ENCODE results near the gene CFAP92.
"Not testable (repeated sequence)": the region's sequence is repeated elsewhere in the genome, so short reads cannot be mapped to it uniquely, and the experiment has no call there.

The CFAP92 gene

DNA sequence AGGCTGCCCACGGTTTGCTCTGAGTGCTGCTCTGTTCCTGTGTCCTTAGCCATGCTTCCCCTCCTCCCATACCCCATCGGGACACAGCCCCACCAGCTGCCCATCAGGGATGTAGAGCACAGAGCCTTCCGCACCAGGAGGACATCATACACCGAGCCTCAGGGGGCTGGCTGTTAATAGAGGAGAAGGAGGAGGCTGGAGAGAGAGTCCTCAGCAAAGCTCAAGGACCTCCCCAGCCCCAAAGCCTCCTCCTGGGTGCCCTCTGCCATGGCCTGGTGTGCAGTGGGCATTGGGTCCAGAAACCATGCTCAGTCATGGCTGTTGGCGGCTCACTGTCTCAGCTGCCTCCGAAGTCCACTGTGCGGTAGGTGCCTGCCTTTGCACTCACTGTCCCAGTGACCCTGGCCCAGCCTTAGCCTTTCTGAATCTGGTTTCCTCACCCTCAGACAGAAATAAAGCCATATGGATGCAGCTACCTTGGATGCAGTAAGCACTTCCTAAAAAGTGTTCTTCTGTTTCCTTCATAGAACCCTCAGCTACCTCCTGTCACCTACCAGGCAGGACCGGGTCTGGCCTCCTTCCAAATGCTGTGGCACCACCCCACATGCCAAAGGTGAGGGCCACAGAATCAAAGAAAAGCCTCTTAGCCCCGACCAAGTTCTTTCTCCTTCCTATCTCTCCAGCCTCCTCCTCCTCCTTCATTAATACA is 60.5 kb downstream of the CFAP92 start:
- DNase-seq: no peak

DNA sequence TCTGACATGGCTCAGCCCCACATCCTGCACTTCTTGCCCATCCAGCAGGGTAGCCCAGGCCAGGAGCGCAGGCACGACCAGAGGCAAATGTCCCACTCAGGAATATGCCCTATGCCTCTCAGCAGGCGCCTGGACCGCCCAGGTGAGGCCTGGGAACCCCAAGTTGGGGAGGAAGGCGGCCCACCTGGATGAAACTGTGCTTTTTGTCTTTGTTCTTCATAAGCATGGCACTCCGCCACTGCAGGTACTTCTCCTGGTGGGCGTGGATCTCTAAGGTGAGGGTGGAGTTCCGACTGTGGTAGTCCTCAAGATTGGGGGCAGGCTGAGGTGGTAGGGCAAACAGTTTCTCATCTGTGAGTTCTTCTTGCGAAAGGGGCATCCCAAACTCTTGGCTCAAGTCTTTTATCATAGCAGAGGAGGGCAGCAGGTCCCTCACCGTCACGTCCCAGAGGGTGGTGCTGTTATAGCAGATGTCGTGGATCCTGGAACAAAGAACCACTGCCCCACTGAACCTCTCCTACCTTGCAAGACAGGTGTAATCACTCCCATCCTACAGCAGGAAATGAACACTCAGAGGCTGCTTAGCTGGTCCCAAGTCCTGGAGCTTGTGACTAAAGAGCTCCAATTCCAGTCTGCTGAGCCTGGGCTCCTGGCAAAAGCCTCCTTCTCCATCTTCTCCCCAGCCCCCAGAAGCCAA is 61.2 kb downstream of the CFAP92 start:
- DNase-seq: no peak

DNA sequence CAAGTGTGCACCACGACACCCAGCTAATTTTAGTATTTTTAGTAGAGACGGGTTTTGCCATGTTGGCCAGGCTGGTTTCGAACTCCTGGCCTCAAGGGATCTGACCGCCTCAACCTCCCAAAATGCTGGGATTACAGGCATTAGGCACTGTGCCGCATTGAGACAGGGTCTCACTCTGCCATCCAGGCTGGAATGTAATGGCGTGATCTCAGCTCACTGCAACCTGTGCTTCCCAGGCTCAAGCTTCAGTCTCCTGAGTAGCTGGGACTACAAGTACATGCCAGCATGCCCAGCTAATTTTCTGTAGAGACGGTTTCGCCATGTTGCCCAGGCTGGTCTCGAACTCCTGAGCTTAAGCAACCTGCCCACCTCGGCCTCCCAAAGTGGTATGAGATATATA is 62.8 kb downstream of the CFAP92 start:
- DNase-seq: no peak

DNA sequence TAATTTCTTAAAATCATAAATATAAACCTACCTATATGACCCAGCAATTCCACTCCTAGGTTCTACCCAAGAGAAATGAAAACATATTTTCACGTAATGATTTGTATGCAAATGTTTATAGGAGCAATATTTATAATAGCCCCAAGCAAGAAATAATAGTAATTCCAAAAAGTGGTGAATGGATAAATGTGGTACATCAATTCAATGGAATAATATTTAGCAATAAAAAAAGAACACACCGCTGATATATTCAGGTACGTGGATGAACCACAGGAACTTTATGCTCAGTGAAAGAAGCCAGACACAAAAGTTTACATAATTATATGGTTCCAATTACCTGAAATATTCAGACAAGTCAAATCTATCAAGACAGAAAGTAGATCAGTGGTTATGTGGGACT is 64.5 kb downstream of the CFAP92 start:
- no peak for DNase-seq

DNA sequence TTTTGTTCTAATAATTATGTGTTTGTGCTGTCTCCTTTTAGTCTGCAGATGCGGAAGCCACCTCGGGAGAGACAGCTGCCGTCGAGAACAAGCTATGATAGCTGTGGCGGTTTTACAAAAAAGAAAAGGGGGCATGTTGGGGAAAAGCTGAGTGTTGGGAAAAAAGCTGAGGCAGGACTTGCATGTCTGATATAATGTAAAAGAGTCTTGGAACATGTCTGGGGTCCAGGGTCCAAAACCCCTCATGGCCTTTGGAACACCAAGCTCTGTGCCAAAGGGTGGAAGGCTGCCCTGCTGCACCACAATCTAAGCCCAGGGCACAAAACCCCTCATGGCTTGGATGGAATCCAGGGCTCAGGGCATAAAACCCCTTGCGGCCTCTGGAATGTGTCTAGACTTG is 69.9 kb downstream of the CFAP92 start:
- DNase-seq: not testable (repeated sequence)

DNA sequence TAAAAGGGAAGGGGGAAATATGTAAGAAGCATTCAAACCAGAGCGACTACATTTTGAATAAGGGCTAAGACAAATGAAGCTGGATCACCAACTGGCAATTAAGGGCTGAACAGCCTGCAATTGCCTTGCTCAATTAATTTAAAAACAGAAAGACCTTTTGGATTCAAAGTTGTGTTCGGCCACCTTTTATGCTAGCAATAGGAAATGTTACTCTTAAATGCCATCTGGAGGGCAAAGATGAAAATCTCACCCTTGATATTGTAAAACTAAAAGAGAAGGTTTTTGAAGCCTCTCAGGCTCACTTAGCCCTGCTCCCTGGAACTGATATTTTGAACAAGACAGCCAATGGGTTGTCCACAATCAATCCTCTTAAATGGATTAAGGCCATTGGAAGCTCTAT is 70.3 kb downstream of the CFAP92 start:
- no peak for DNase-seq

DNA sequence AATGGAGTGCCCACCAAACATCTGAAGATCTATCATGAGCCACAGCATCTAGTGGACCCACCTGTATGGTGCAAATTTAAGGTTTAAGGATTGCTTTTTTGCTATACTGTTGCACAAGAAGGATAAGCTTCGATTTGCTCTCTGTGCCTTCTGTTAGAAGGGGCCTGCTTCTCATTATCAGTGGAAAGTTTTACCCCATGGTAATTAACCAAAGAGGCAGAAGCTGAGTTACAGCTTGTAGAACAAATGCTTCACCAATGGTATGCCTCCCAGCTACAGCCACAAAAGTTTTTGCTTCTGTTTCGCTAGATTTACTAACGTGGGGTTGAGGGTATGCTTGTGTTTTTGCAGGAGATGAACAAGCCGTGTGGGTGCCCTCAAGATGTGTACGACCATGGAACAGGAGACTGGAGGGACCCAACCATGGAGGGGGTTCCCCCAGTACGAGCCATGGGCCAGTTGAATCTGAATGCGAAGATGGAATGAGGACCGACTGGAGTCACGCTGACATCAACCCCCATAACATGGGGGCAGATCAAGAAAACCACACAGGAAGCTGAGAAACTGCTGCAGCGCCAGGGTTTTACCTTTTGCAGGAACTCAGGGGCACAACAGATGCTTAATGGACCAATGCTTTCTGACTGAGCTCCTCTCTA is 70.9 kb downstream of the CFAP92 start:
- no peak for DNase-seq

DNA sequence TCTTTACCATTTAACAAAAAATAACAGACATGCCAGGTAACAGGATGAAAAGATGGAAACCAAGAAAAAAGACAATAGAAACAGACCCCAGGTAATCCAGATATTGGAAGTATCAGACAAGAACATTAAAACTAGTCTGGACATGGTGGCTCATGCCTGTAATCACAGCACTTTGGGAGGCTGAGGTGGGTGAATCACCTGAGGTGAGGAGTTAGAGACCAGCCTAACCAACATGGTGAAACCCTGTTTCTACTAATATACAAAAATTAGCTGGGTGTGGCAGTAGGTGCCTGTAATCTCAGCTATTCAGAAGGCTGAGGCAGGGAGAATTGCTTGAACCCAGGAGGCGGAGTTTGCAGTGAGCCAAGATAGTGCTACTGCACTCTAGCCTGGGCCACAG is 73.9 kb downstream of the CFAP92 start:
- no peak for DNase-seq

DNA sequence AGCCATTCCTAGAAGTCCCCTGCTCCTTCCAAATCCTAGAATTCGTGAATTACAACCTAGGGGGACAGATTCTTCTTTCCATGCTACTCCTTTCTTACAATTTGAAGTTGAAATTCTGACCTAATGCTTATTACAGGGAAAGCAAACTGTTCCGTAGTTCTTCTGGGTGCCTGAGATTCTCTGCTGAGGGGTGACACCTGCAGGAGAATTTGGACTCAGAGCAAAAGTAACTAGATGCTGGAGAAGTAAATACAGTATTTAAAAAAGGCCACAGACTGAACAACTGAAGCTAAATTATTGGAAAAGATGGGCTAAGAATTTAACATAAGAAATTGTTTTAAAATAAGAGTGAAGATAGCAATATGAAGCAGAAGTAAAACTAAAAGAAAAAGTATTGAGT is 76.6 kb downstream of the CFAP92 start:
- DNase-seq: no peak

DNA sequence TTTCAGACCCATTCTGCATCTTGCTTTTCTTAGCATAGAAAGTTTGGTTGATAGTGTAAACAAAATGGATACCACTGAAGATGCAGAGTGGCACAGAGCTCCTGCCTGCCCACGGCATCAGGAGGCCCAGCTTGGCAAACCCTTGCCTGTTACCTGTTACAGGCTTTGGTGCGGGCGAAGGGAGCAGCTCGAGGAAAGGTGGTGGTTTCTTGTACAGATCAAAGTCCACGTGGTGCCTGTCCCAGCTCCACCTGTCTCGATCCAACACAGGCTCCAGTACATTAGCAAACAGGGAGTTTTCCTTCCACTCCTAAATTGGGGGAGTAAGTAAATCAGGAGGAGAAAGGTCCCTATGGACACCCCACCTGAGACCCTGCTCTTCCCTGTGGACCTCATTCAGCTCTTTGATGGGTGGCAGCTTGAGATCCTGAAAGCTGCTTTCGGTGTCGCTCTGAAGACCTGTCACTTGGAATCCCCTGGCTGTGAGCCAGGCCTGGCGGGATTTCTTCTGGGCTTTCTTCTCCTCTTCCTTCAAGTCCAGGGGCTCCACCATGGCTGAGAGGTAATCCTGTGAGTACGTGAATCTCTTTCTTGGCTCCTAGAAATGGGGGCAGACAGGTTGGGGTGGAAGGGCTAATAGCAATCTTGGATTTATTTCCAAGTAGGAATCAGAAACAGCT is 78.8 kb downstream of the CFAP92 start:
- DNase-seq: no peak

DNA sequence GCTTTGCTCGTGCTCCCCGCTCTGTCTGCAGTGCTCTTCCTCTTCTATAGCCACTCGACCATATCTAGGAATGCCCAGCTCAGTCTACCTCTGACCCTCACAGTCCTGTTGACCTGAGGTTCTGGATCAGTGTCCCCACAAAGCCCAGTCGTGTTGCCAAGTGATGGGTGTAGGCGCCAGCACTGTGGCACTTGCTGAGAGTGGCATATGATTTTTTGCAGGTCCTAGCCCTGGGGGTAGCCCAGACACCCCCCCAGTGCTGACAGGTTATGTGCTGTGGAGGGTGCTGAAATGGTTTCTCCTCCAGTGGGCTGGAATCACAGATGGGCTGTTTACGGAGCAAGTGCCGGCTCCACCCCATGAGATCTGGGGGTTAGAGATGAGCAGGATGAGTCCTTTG is 82.0 kb downstream of the CFAP92 start:
- DNase-seq: no peak

DNA sequence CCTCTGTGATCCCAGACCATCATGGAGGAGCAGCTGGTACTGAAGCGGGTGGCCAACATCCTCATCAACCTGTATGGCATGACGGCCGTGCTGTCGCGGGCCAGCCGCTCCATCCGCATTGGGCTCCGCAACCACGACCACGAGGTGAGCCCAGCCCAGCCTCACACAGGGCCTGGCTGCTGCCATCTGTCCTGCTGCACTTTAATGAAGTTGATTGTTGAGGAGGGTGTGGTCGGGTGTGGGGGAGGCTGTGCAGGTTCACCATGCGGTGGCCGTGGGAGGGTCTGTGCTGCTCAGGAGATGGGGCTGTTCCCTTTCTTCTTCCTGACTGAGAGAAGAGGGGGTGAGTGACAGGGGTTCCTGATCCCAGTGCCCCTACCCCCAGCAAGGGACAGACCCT is 83.9 kb downstream of the CFAP92 start:
- DNase-seq: no peak

DNA sequence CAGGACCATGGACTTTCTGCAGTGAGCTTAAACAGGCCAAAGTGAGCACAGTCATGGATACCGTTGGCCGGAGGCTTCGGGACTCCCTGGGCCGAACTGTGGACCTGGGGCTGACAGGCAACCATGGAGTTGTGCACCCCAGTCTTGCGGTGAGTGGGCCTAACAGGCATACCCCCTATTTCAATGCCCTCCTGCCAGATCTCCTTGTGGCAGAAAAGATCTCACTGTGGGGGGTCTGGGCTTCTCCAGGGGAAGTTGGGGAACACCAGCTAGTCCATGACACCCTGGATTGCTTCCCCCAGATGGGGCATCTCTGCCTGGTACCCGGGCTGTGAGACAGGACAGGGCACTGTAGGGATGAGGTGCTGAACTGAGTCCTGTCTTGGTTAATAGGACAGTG is 84.9 kb downstream of the CFAP92 start:
- no peak for DNase-seq

DNA sequence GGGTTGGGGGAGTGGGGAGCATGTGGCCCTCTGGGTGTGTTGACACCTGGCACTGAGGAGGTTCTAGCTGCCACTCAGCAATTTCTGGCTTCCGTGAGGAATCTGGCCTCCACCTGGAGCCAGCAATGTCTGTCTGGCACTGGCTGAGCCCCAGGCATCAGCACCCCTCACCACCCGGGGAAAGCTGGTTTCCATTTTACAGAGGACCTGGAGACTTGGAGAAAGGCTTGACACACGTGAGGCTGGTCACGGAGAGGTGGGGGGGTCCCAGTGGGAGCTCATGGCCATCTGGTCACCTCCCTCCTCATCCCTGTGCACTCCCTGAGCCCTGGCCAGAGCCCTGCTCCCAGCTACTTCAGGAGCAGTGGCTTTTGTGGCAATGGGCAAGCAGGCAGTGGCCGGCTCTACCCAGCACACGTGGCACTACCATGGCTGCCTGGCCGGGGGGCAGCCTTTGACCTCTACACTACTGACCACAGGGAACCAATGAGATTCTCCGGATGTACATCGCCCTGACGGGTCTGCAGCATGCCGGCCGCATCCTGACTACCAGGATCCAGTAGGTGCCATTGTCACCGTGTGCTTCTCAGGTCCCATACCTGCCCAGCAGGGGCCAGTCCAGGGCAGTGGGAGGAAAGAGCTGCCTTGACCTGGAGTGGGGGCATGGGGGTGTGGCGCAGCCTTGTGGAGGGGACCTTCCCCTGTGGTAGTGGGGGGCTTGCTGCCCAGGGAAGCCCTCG is 86.0 kb downstream of the CFAP92 start:
- no peak for DNase-seq

DNA sequence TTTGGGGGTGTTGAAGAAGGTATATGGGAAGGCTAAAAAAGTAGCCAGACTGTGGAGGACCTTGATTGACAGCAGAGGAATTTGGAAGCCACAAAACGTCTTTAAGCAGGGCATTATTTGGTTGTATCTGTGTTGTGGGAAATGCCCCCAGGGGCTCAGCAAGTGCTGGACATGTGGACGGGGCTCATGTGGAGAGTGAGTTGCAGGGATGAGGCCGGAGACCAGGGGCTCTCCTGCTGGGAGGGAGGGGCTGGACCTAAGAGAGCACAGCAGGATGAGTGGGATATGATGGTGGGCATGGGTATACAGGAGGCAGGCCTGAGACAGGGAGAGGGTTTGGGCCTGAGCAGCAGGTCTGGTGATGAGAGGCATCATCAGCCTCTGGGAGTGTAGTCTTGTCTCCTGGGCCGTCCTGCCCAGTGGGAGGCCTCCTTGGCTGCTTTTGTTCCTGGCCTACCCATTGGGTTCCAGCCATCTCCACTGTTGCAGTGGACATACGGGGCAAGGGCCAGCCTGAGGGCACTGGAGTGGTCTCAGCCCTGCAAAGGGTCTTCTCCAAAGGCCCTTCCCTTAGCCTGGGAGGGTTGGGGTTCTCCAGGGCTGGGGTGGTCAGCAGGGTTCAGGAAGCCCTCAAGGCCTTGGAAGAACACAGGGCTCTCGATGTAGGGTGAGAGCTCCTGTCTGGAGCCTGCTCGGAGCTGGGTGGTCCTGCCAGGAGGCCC is 86.9 kb downstream of the CFAP92 start:
- DNase-seq: no peak

DNA sequence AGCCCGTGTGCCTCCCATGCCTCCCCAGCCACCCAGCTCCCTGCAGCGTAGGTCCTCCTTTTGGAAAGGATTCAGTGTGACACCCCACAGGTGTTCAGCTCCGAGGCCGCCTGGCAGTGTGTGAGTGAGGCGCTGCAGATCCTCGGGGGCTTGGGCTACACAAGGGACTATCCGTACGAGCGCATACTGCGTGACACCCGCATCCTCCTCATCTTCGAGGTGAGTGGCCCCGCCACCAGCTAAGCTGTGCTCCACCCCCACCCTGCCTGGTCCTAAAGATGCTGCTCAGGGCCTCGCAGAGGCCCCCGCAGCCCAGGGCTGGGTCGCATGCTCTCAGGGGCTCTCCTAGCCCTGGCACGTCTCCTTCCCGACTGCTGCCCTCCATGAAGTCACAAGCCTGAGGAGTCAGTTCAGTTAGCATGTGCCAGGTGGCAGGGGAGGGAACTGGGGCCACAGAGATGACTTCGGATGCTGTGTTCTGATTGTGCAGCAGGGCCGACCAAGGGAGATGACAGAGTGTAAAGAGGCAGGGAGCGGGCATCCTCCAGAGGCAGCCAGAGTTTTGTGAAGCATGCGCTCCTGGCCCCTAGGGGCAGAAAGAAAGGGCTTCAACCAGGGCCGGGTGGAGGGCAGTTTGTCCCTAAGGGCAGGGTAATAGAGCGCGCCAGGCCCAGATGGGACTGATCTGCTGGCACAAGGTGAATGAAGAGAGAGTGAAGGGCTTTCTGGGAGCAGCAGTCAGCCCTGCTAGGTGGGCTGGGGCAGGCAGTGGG is 87.7 kb downstream of the CFAP92 start:
- DNase-seq: no peak

DNA sequence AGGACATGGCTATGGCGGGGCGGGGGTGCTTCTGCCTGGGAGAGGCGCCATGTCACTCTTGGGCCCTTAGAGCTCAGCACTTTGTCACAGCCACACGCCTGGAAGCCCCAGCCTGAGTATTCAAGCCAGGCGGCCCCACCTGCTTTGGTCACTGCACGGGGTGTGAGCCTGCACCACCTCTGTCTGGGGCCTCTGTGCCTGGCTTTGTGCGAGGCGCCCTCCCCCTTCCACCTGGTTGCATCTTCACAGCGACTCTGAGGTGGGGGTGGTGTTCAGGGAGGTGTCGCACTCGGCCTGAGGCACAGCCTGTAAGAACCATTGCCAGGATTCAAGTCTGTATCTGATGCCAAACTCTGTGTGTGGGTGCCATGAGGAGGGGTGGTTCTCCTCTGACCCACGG is 90.4 kb downstream of the CFAP92 start:
- DNase-seq: no peak

DNA sequence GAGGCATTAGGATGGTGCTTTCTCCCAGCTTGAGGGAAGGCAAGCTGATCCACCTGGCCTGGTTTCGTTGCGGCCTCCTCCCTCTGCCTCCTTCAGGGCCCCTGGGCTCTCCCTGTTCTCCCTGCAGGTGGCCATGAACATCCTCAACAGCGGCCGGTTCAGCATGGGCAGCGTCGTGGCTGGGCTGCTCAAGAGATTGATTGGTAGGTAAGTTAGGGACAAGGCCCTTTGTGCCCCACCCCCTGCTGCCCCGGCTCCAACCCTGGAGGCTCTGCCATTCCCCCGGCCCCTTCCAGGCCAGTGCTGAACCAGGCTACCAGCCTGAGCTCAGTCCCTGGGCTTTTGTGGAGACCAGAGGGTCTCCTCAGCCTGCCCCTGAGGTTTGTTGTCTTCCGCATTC is 91.5 kb downstream of the CFAP92 start:
- no peak for DNase-seq

DNA sequence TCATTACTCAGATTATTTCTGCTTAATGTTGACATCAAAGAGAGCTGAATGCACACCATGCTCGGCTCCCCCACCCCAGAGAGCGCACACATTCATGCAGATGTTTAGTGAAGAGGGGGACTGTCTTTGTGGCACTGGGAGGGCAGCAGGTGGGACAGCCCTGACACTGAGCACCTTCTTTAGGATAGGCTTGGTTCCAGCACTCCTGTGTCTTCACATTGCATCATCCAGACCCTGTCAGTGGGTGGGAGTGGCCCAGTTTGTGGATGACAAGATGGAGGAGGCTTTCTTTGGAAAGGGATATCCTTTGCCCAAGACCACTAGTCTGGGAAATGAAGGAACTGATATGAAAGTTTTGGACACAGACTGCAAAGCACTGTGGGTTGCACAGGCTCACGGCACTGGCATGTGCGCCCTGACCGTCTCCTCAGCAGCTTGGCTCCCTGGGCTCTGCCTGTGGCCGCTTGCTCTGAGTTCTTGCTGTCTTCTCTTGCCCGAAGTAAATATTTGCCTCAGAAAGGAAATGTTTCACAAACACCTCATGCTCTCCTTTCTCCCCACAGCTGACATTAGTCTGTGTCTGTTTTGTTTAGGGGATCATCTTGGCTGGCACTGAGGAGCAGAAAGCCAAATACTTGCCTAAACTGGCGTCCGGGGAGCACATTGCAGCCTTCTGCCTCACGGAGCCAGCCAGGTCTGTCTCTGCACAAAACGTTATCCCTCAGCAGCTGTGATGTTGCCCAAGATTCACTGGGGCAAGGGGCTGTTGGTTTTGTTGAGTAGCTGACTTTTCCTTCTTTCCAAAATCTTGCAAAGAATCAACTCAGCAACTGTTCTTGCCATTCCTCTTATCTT is 97.8 kb downstream of the CFAP92 start:
- no peak for DNase-seq

DNA sequence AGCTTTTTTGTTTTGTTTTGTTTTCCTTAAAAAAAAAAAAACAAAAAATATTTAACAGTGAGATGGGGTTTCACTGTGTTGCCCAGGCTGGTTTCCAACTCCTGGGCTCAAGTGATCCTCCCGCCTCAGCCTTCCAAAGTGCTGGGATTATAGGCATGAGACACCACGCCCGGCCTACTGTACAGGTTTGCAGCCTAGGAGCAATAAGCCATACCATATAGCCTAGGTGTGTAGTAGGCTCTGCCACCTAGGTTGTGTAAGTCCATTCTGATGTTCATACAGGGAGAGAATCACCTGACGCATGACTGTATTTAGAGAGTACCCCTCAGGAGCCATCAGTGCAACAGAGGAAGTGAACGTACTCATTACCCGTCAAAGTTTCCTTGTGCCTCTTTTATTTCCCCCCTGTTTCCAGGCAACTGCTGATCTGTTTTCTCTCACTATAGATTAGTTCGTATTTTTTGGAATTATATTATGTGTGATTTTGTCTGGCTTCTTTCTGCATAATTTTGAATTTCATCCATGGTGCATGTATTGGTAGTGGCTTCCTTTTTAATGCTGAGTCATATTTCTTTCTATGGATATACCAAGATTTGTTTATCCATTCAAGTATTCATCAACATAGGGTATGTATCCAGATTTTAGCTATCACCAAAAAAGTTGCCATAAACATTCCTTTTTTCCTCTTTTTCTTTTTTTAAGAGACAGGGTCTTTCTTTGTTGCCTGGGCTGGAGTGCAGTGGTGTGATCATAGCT is 104.6 kb downstream of the CFAP92 start:
- DNase-seq: no peak

Data from right hindlimb (tissue), 1 donor.